M059J (cell line): ENCODE data around the gene MGLL. TPM values are rescaled to one million over a fixed set of nuclear protein-coding genes. Genes with fewer than 3 reads are reported as not detected.

Source experiments
- total RNA-seq: library from RNA; depleted of rRNA; stranded (reverse); fragments of >200 nt; shearing (Covaris generic); gene quantifications from 2 replicates; pipeline ENCODE4 v1.2.3, GENCODE V29; 2014; rRNA removed

The MGLL gene
- total RNA-seq, 1 experiment from 2014 or later: 17.0 TPM

Other genes starting within 250 kb of the MGLL start
- gene TPRA1, start 231.8 kb downstream of the MGLL start, total RNA-seq: 56.6 and 60.1 TPM in 2 replicates
- gene MCM2, start 224.1 kb downstream of the MGLL start, total RNA-seq: 87.2 and 157 TPM in 2 replicates
- gene PODXL2, start 193.3 kb downstream of the MGLL start, total RNA-seq: 18.6 and 19.9 TPM in 2 replicates
- 0.52 and 2.1 TPM in 2 replicates for gene ABTB1, start 149.6 kb downstream of the MGLL start, total RNA-seq
- gene KBTBD12, start 92.7 kb upstream of the MGLL start, total RNA-seq: 0.07 and 0.57 TPM in 2 replicates
- 469 and 512 TPM in 2 replicates for gene SEC61A1, start 229.9 kb upstream of the MGLL start, total RNA-seq